ENCODE data around the gene TACC2. TPM values are rescaled to one million over a fixed set of nuclear protein-coding genes. Genes with fewer than 3 reads are reported as not detected.
"Not testable (repeated sequence)": the region's sequence is repeated elsewhere in the genome, so short reads cannot be mapped to it uniquely, and the experiment has no call there.

The TACC2 gene
- total RNA-seq, 4 donors from 2014 or later, result 11.5 to 73.0 (median 14.5) TPM

- no peak overlapping the region for H3K27ac ChIP-seq
- intact Hi-C loops (cut with DNase I; ENCODE audit: low total_unique reads), result no loop called here
- no peak overlapping the region for H3K4me3 ChIP-seq
These were observed 32.9 kb downstream of the TACC2 start for GRCh38 chr10:122021828-122022227.

GRCh38 chr10:122022276-122022675 is 33.3 kb downstream of the TACC2 start:
- Histone ChIP-seq H3K36me3 (no peaks in the 10 kb centered on the region), H3K27me3 (no peaks in the 10 kb centered on the region), H3K4me3 (no peak overlapping the region), H3K9me3 (no peaks in the 10 kb centered on the region), H3K27ac (no peak overlapping the region), H3K4me1 (no peaks in the 10 kb centered on the region)
- no peak for TF ChIP-seq CTCF (IDR thresholded peaks at IDR 0.05)
- no peak for TF ChIP-seq POLR2A (IDR thresholded peaks at IDR 0.05)
- intact Hi-C loops (cut with DNase I; ENCODE audit: low total_unique reads), result no loop called here
- DNase-seq, result no peak

More at GRCh38 chr10:122021828-122022227, 32.9 kb downstream of the TACC2 start:
- no peaks in the 10 kb centered on the region for H3K9me3 ChIP-seq
- no peaks in the 10 kb centered on the region for H3K36me3 ChIP-seq
- no peaks in the 10 kb centered on the region for H3K27me3 ChIP-seq
- TF ChIP-seq CTCF (IDR thresholded peaks at IDR 0.05) (no peak), POLR2A (IDR thresholded peaks at IDR 0.05) (no peak)
- no peaks in the 10 kb centered on the region for H3K4me1 ChIP-seq
- DNase-seq, result no peak

- H3K4me1 ChIP-seq; H3K27ac ChIP-seq; intact Hi-C loops (cut with DNase I; ENCODE audit: low total_unique reads); H3K27me3 ChIP-seq; DNase-seq; H3K4me3 ChIP-seq; H3K36me3 ChIP-seq; H3K9me3 ChIP-seq: not testable (repeated sequence)
These were observed 34.3 kb downstream of the TACC2 start for GRCh38 chr10:122023257-122023656.

- no peaks in the 10 kb centered on the region for H3K27me3 ChIP-seq
- H3K9me3 ChIP-seq, result no peaks in the 10 kb centered on the region
- H3K36me3 ChIP-seq, result no peaks in the 10 kb centered on the region
- intact Hi-C loops (cut with DNase I; ENCODE audit: low total_unique reads), result no loop called here
- no peak overlapping the region for H3K4me3 ChIP-seq
- TF ChIP-seq CTCF (IDR thresholded peaks at IDR 0.05) (no peak), POLR2A (IDR thresholded peaks at IDR 0.05) (no peak)
- H3K27ac ChIP-seq, result no peak overlapping the region
- H3K4me1 ChIP-seq, result no peaks in the 10 kb centered on the region
- no peak for DNase-seq
These were observed 40.7 kb downstream of the TACC2 start for GRCh38 chr10:122029499-122030199.

GRCh38 chr10:122030200-122030552 is 41.2 kb downstream of the TACC2 start:
- H3K9me3 ChIP-seq, result no peaks in the 10 kb centered on the region
- DNase-seq, result no peak
- no peaks in the 10 kb centered on the region for H3K4me1 ChIP-seq
- H3K36me3 ChIP-seq, result no peaks in the 10 kb centered on the region
- no peak overlapping the region for H3K27ac ChIP-seq
- H3K4me3 ChIP-seq, result no peak overlapping the region
- intact Hi-C loops (cut with DNase I; ENCODE audit: low total_unique reads), result no loop called here
- no peaks in the 10 kb centered on the region for H3K27me3 ChIP-seq
- TF ChIP-seq POLR2A (IDR thresholded peaks at IDR 0.05) (no peak), CTCF (IDR thresholded peaks at IDR 0.05) (no peak)
